Ishikawa (cell line): ENCODE measurements around the gene CFAP77.

Experiments
- RAD21 ChIP-seq: IDR thresholded peaks from 2 replicates; pipeline ENCODE4 v1.6.1; 2012; ENCODE audit warnings: low read depth
- ZBTB7A ChIP-seq: IDR thresholded peaks from 2 replicates; pipeline ENCODE4 v1.6.1; 2012; ENCODE audit warnings: low read depth

GRCh38 chr9:132531710-132532570 lies 121.9 kb downstream of the CFAP77 start:
- TF ChIP-seq ZBTB7A (no peak), RAD21 (no peak)
